Measurements from ENCODE around the gene FAM13A. TPM values are rescaled to one million over a fixed set of nuclear protein-coding genes. Genes with fewer than 3 reads are reported as not detected.

The FAM13A gene
- total RNA-seq, 2 experiments from 2014 or later: 10.5 TPM

DNA sequence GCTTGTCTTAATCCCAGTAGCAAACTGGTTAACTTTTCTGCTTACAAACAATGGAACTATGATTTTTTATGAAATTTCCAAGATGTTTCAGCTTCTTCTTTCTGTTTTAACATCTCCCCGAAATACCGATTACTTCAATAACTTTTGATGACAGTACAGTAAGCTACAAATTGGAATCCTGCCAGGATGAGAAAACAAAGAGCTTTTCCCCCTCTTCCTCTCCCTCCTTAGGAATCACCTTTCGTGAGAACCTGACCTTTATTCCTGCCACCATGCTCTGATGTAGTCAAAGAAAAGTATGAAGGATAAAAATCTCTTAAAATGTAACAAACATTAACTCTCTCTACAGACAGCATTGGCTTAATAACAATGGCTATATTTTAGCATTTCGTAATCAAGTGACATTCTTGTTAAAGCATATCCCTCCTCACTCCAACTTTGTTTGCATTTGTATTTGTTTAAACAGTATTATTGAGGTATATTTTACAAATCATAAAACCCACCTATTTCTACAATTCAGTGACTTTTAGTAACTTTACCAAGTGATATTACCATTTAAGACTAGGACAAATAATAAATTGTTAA is 210.7 kb downstream of the FAM13A start:
- Mint-ChIP-seq H3K27me3 (peaks cover 8% of the 10 kb centered on the region), H3K27ac (no peak overlapping the region), H3K4me3 (no peak overlapping the region), H3K4me1 (no peaks in the 10 kb centered on the region), H3K36me3 (no peaks in the 10 kb centered on the region), H3K9me3 (no peaks in the 10 kb centered on the region)
- DNase-seq (no peak), ATAC-seq (ENCODE audit: low read depth) (no peak)
- POLR2A ChIA-PET: no interaction called here

DNA sequence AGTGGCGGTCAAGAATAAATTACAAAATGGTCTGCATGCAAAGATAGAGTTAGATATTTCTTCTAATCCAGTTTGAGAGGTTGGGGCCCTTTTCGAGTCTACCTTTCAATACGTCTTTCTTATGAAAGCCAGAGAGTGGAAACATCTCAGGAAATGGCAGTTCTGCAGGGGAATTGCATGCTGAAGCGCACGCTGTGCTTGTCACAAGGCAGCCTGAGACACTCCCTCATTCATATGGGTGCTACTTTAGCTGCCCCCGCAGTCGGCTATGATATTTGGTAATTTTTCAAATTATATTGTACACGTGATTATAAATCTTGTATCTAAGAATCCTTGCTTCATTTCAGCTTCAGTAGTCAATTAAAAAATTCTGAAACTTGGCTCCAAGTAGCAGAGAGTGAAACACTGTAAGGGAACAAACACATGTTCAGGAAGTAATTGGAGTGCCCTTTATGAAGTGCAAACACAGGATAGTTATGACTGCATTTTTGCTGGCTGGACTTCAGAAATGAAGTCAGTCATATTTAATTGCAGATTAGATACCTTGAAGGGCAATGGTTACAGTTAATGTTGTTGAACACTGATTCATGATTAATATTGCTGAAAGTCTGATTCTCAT is 213.8 kb downstream of the FAM13A start:
- no peaks in the 10 kb centered on the region for H3K36me3 Mint-ChIP-seq

DNA sequence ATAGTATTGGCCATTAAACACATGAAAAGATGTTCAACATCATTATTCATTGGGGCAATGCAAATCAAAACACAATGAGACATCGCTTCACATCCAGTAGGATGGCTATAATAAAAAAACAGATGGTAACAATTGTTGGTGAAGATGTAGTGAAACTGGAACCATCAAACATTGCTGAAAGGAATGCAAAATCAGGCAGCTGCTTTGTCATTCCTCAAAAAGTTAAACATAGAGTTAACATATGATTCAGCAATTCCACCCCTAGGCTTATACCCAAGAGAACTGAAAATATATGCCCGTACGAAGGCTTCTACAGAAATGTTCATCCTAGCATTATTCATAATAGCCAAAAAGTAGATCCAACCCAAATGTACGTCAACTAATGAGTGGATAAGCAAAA is 215.3 kb downstream of the FAM13A start:
- peaks cover 8% of the 10 kb centered on the region for H3K27me3 Mint-ChIP-seq
- POLR2A ChIA-PET: no interaction called here
- no peak for ATAC-seq (ENCODE audit: low read depth)
- H3K9me3 Mint-ChIP-seq: no peaks in the 10 kb centered on the region
- H3K36me3 Mint-ChIP-seq: no peaks in the 10 kb centered on the region
- no peak overlapping the region for H3K4me3 Mint-ChIP-seq
- H3K4me1 Mint-ChIP-seq: no peaks in the 10 kb centered on the region
- no peak overlapping the region for H3K27ac Mint-ChIP-seq
- DNase-seq: no peak

More for the DNA sequence above, 213.8 kb downstream of the FAM13A start:
- ATAC-seq (ENCODE audit: low read depth) (no peak), DNase-seq (no peak)
- no peak overlapping the region for H3K27ac Mint-ChIP-seq
- no peak overlapping the region for H3K4me3 Mint-ChIP-seq
- no peaks in the 10 kb centered on the region for H3K4me1 Mint-ChIP-seq
- POLR2A ChIA-PET: no interaction called here
- H3K9me3 Mint-ChIP-seq: no peaks in the 10 kb centered on the region
- peaks cover 8% of the 10 kb centered on the region for H3K27me3 Mint-ChIP-seq

DNA sequence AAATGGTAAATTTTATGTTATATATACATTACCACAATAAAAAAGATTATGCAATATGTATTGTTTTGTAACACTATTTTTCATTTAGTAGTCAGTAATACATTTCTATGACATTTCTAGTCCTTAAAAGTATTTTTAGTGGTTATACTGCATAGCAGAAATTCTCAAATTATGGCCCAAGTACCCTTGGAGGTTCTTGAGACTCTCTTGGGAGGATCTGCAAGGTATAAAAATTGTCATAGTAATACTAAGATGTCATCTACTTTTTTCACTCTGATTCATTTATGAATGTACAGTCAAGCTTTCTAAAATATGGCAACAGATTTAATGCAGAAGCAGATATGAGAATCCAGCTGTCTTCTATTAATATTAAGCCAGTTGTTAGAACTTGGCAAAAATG is 220.8 kb downstream of the FAM13A start:
- no peak for ATAC-seq (ENCODE audit: low read depth)
- H3K27me3 Mint-ChIP-seq: peaks cover 8% of the 10 kb centered on the region
- H3K27ac Mint-ChIP-seq: no peak overlapping the region
- no peak for DNase-seq
- H3K9me3 Mint-ChIP-seq: no peaks in the 10 kb centered on the region
- H3K4me1 Mint-ChIP-seq: no peaks in the 10 kb centered on the region
- POLR2A ChIA-PET: no interaction called here
- H3K4me3 Mint-ChIP-seq: no peak overlapping the region
- no peaks in the 10 kb centered on the region for H3K36me3 Mint-ChIP-seq

DNA sequence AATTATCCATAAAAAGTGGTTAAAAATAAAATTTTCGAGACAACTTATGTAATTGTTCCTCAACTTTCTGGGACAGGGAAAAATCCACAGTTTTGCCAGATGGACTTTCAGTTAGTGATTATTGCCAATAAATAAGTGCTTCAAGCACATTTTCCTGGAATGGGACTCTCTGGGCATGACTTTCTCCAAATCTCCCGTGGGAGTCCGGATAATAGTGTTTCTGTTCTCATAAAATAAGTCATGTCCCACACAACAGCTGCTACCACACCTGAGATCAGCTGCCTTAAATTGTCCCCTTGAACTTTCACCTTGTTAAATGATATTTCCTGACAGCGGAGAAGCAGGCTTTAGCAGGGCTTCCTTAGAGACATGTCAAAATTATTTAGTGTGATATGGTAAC is 226.0 kb downstream of the FAM13A start:
- no peaks in the 10 kb centered on the region for H3K9me3 Mint-ChIP-seq
- H3K4me1 Mint-ChIP-seq: peaks cover 4% of the 10 kb centered on the region
- POLR2A ChIA-PET: no interaction called here
- no peaks in the 10 kb centered on the region for H3K36me3 Mint-ChIP-seq
- peaks cover 17% of the 10 kb centered on the region for H3K27me3 Mint-ChIP-seq
- DNase-seq (no peak), ATAC-seq (ENCODE audit: low read depth) (no peak)
- H3K27ac Mint-ChIP-seq: no peak overlapping the region
- H3K4me3 Mint-ChIP-seq: no peak overlapping the region

DNA sequence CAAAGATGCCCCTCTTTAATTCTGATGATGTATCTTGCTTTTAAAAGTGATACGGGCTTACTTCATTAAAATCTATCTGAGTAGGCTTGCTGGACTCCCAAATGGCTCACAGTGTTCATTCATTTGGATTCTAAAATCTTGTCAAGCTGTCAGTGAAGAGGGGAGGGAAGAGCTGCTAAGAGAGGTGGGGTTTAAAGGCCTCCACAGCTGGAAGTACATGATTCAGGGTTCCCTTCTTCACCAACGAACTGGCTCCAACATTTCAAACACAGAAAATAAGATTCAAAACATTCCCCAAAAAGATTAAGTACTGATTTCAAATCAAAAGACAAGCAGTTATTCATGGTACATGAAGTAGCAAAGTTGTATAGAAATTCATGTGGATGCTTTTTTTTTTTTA is 226.4 kb downstream of the FAM13A start:
- ATAC-seq (ENCODE audit: low read depth): no peak
- no peak for DNase-seq
- Mint-ChIP-seq H3K9me3 (no peaks in the 10 kb centered on the region), H3K4me3 (no peak overlapping the region), H3K4me1 (peaks cover 4% of the 10 kb centered on the region), H3K36me3 (no peaks in the 10 kb centered on the region), H3K27ac (no peak overlapping the region), H3K27me3 (peaks cover 17% of the 10 kb centered on the region)
- POLR2A ChIA-PET: no interaction called here

DNA sequence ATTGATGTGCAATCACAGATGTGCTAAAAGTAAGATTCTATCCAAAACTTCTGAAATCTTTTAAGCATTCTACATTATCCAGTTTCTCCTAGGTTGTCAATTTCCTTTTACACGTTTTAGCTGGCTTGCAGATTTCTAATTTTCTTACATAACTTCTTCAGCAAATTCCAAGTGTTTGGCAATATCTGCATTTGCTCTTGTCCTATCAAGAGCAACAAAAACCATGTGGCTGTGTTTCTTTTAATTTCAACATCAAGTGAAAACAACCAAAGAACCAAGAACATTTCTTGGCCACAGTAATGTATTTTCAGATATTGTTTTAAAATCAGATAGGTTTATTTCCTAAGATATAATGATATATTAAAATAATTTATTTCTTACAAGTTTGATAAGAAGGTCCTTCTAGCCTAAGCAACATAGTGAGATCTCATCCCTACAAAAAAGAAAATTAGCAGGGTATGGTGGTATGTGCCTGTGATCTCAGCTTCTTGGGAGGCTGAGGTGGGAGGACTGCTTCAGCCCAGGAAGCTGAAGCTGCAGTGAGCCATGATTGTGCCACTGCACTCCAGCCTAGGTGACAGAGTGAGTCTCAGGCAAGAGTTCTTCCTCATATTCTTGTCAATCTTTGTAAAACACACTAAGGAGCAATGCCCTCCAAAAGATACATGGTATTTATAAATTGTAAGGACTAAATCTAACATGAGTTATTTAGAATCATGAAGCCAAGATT is 228.0 kb downstream of the FAM13A start:
- POLR2A ChIA-PET: no interaction called here
- DNase-seq (no peak), ATAC-seq (ENCODE audit: low read depth) (no peak)
- Mint-ChIP-seq H3K4me1 (peaks cover 4% of the 10 kb centered on the region), H3K27ac (no peak overlapping the region), H3K27me3 (peaks cover 17% of the 10 kb centered on the region), H3K9me3 (no peaks in the 10 kb centered on the region), H3K36me3 (no peaks in the 10 kb centered on the region), H3K4me3 (no peak overlapping the region)

DNA sequence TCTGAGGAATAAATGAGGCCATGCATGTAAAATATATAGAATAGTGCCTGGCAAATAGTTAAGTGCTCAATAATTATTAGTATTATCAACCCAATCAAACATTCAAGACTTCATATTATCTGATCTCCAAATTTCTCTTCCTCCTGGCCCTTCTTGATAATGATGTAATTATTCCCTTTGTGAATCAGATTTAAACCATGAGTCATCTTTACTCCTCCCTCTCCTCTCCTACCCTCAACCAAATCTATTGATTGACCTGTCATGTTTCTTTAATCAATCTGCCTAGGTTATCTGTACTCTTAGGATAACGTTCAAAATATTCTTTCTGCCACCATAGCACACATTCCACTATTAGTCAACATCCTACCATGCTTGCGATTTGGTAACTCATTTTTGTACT is 229.5 kb downstream of the FAM13A start:
- ATAC-seq (ENCODE audit: low read depth) (no peak), DNase-seq (no peak)
- POLR2A ChIA-PET: no interaction called here
- H3K27ac Mint-ChIP-seq: no peak overlapping the region
- no peaks in the 10 kb centered on the region for H3K36me3 Mint-ChIP-seq
- no peak overlapping the region for H3K4me3 Mint-ChIP-seq
- peaks cover 17% of the 10 kb centered on the region for H3K27me3 Mint-ChIP-seq
- peaks cover 12% of the 10 kb centered on the region for H3K4me1 Mint-ChIP-seq
- no peaks in the 10 kb centered on the region for H3K9me3 Mint-ChIP-seq

DNA sequence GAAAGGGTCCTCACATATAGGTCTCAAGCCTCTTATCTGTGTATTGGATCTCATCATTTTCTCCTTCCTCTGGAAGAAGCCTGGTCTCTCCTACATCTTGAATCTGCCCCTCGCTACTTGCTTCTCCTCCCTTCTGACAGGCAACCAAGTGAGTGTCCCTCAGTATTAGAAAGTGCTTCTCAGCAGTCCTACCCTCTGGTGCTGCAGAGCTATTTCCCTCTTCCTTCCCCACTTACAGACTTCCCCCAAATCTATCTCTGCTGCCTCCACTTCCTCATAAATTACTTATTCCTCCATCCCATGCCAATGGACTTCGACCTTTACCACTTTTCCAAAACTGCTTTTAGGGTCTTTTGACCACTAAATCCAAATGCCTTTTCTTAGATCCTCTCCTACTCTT is 230.2 kb downstream of the FAM13A start:
- Mint-ChIP-seq H3K27ac (no peak overlapping the region), H3K36me3 (no peaks in the 10 kb centered on the region), H3K4me3 (no peak overlapping the region), H3K4me1 (peaks cover 16% of the 10 kb centered on the region), H3K9me3 (no peaks in the 10 kb centered on the region), H3K27me3 (peaks cover 12% of the 10 kb centered on the region)
- DNase-seq: no peak
- POLR2A ChIA-PET: no interaction called here
- no peak for ATAC-seq (ENCODE audit: low read depth)

DNA sequence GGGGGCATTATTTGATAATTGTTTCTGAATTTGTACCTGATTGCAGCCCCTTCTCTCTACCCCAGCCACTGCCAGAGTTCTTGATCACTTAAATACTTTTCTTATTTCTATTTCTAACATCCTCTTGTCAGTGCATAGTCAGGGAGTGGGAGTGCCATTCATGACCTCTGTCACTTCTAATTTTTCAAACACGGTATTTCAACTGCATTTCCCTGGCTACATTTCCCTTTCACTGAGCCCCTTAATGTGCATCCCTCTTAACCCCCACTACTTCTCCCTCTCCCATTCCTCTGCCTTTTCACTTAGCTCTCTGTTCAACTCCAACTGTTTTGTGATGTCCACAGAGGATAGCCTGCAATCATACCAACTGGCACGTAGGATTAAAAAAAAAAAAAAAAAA is 231.1 kb downstream of the FAM13A start:
- Mint-ChIP-seq H3K4me3 (no peak overlapping the region), H3K9me3 (no peaks in the 10 kb centered on the region), H3K4me1 (peaks cover 18% of the 10 kb centered on the region), H3K27ac (no peak overlapping the region), H3K27me3 (peaks cover 9% of the 10 kb centered on the region), H3K36me3 (peaks cover under 1% of the 10 kb centered on the region)
- ATAC-seq (ENCODE audit: low read depth) (no peak), DNase-seq (no peak)
- POLR2A ChIA-PET: no interaction called here

DNA sequence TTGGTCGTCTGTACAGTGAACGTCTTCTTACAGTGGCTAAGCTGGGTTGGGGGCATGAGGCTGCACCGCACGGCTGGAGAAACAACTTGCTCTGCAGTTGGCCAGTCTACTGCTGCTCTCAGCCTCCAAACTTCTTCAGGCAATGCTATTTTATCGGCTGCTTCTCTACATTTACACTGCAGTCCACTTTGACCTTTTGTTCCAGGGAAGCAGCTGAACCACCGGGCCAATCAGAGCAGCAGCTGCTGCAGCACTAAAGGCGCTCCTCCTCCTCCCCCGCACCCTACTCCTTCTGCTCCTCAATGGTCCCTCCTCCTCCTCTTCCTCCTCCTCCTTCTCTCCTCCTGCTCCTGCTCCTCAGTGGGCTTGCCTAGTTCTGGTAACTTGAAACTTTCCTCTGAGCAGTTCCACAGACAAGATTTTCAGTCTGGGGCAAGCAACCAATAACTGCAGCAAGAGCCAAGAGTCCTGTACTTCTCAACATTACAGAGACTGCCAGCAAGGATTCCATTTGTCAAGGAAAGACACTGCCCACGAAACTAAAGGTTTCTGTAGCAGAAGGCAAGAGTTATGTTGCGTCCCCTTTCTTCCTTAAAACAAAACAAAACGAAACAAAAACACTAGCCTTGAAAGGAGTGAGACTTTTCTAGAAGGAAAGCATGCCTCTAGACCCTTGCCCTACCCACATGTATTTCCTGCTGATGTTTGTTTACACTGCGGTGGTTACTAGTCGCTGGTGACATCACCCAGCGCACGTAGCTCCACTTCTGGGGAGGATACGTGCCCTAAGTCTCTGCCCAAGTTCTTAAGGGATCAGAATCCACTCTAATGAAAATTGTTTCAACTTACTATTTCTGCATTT is 233.7 kb downstream of the FAM13A start:
- Mint-ChIP-seq H3K27me3 (no peaks in the 10 kb centered on the region), H3K4me3 (peak overlapping the region; percentile 97), H3K4me1 (peaks cover 28% of the 10 kb centered on the region), H3K9me3 (no peaks in the 10 kb centered on the region), H3K36me3 (peaks cover 2% of the 10 kb centered on the region), H3K27ac (peak overlapping the region; percentile 96)
- ATAC-seq (ENCODE audit: low read depth) (peak; percentile 93), DNase-seq (peak; percentile 60)
- POLR2A ChIA-PET: interaction anchor here (0.5 to 1.3 kb wide), 5 partner anchors 127 to 440 kb away, joined by 3 read pairs; no protein-coding TSS in a partner anchor

DNA sequence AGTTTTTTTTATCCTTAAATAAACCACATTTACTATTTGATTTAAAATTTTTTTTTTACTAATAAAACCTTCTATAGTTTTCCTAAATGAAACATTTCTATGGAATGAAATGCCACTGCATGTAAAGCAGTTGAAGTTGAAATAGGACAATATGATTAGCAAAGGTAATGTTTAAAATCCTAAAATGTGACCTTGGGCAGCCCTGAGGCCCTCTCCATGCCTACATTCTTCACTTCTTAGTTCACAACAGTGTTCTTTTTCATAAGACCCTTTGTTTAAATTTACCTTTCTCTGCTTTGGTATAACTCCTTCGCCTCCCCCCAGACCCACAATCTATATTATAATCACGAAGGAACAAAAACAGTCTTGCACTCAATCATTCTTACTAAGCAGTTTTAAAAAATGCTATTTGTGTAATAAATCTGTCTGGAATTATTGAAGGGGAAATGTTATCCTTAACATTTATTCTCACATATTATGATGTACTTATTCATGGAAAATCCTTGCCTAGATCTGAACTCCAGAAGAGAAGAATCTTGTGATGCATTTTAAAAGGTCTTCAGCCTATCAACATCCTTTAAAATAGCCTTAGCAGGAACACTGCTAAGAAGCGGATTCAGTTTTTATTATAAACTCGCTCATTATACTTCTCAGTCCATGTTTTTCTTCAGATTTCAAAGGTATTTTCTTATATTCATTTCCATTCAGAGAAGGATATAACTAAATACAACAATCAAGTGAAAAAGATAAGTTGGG is 234.8 kb downstream of the FAM13A start:
- Mint-ChIP-seq H3K27me3 (no peaks in the 10 kb centered on the region), H3K27ac (no peak overlapping the region), H3K36me3 (peaks cover 2% of the 10 kb centered on the region), H3K9me3 (no peaks in the 10 kb centered on the region), H3K4me3 (peak overlapping the region; percentile 97), H3K4me1 (peaks cover 28% of the 10 kb centered on the region)
- POLR2A ChIA-PET: no interaction called here
- DNase-seq (no peak), ATAC-seq (ENCODE audit: low read depth) (no peak)

DNA sequence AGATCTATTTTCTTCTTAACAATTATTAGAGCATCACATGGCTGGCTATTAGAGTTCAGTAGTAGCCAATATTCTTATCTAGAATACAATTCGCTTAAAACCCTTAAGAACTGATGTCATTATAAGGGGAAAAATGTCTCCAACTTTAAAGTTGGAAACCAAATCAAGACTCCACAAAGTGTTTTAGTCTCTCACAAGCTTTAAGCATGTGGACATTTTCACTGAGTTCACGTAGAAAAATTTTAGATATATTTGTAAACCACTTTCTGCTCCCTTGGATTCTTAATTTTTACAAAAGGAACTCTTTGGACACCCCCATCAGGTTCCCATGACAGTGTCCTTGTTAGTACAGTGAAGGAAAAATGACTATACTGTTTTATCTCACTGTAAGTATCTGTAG is 235.5 kb downstream of the FAM13A start:
- Mint-ChIP-seq H3K4me1 (peaks cover 28% of the 10 kb centered on the region), H3K36me3 (peaks cover 2% of the 10 kb centered on the region), H3K9me3 (no peaks in the 10 kb centered on the region), H3K27me3 (no peaks in the 10 kb centered on the region), H3K4me3 (peak overlapping the region; percentile 45), H3K27ac (no peak overlapping the region)
- POLR2A ChIA-PET: no interaction called here
- ATAC-seq (ENCODE audit: low read depth) (no peak), DNase-seq (no peak)

Measured in activated naive CD8-positive, alpha-beta T cell treated with anti-CD3 and anti-CD28 coated beads, Interleukin-2, amount 10 ng/mL, durations not matched to agents 7 days and 5 days (primary cell).